ENCODE data around the gene NPNT.

- TF ChIP-seq ZNF384 (IDR thresholded peaks at IDR 0.05) (no peak), FOXM1 (IDR thresholded peaks at IDR 0.05; ENCODE audit: borderline replicate concordance) (no peak), BHLHE40 (IDR thresholded peaks at IDR 0.05; ENCODE audit: borderline replicate concordance) (no peak), TARDBP (IDR thresholded peaks at IDR 0.05) (no peak), NFRKB (IDR thresholded peaks at IDR 0.05) (no peak), CTBP1 (IDR thresholded peaks at IDR 0.05; ENCODE audit: borderline replicate concordance) (no peak), SP1 (IDR thresholded peaks at IDR 0.05) (no peak), ELF4 (IDR thresholded peaks at IDR 0.05) (no peak), SUZ12 (IDR thresholded peaks at IDR 0.05) (no peak), ARNT (IDR thresholded peaks at IDR 0.05) (no peak), L3MBTL2 (conservative IDR thresholded peaks at IDR 0.05) (no peak)
Measured at GRCh38 chr4:105930698-105931097, 35.4 kb downstream of the NPNT start.
